ENCODE measurements around the gene MAD1L1.

- TF ChIP-seq CTCF (IDR thresholded peaks at IDR 0.05; ENCODE audit: insufficient read depth, low read length, poor library complexity, severe bottlenecking): no peak
- TF ChIP-seq EZH2phosphoT487 (conservative IDR thresholded peaks at IDR 0.05; ENCODE audit: low read length): no peak
Measured at GRCh38 chr7:1922071-1922869, 310.5 kb downstream of the MAD1L1 start.
